ENCODE data around the gene UBD. TPM values are rescaled to one million over a fixed set of nuclear protein-coding genes. Genes with fewer than 3 reads are reported as not detected.

Gene UBD
- total RNA-seq, 1 donor from 2014 or later: not detected

DNA sequence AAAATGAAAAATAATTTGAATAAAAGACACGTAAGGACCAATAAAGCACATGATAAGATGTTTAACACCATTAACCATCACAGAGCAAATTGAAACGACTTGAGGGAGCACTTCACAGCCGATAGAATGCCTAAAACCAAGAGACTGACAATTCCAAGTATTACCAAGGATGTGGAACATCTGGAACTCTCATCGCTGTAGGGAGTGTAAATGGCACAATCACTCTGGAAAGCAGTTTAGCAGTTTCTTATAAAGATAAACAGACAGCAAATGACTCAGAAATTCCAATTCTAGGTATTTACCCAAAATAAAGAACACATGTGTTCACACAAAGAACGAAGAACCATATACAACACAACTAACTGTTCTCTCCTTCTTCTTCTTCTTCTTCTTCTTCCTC is 8.5 kb upstream of the UBD start:
- Mint-ChIP-seq H3K36me3 (ENCODE audit: low read depth) (no peaks in the 10 kb centered on the region), H3K27me3 (ENCODE audit: low read depth) (peaks cover 29% of the 10 kb centered on the region), H3K27ac (ENCODE audit: unreplicated experiment) (no peak overlapping the region), H3K9me3 (no peaks in the 10 kb centered on the region), H3K4me3 (no peak overlapping the region), H3K4me1 (no peaks in the 10 kb centered on the region)
- TF ChIP-seq, protein P1, sequence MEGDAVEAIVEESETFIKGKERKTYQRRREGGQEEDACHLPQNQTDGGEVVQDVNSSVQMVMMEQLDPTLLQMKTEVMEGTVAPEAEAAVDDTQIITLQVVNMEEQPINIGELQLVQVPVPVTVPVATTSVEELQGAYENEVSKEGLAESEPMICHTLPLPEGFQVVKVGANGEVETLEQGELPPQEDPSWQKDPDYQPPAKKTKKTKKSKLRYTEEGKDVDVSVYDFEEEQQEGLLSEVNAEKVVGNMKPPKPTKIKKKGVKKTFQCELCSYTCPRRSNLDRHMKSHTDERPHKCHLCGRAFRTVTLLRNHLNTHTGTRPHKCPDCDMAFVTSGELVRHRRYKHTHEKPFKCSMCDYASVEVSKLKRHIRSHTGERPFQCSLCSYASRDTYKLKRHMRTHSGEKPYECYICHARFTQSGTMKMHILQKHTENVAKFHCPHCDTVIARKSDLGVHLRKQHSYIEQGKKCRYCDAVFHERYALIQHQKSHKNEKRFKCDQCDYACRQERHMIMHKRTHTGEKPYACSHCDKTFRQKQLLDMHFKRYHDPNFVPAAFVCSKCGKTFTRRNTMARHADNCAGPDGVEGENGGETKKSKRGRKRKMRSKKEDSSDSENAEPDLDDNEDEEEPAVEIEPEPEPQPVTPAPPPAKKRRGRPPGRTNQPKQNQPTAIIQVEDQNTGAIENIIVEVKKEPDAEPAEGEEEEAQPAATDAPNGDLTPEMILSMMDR (conservative IDR thresholded peaks at IDR 0.05): no peak
- no peak for DNase-seq (ENCODE audit: low read depth, low spot score)

DNA sequence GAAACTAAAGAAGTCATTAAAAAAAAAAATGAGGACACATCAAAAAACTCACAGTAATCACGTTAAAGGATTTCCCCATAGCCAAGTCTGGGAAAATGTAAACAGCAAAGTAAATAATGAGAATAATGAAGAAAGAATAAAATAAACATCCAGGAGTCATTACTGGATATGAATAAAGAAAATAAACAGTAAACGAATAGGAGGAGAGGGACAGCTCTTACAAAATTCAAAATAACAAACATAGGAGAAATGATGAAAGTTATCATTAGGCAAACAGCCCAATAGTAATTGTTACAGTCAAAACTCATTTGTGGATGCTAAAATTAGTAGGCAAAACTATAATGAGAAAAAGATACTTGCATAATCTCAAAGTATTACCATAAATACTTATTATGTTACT is 8.0 kb upstream of the UBD start:
- H3K27me3 Mint-ChIP-seq (ENCODE audit: low read depth): peaks cover 34% of the 10 kb centered on the region
- no peak for DNase-seq (ENCODE audit: low read depth, low spot score)
- no peaks in the 10 kb centered on the region for H3K9me3 Mint-ChIP-seq
- no peak overlapping the region for H3K4me3 Mint-ChIP-seq
- TF ChIP-seq, protein P1 (conservative IDR thresholded peaks at IDR 0.05): no peak
- H3K36me3 Mint-ChIP-seq (ENCODE audit: low read depth): no peaks in the 10 kb centered on the region
- no peaks in the 10 kb centered on the region for H3K4me1 Mint-ChIP-seq
- H3K27ac Mint-ChIP-seq (ENCODE audit: unreplicated experiment): no peak overlapping the region

DNA sequence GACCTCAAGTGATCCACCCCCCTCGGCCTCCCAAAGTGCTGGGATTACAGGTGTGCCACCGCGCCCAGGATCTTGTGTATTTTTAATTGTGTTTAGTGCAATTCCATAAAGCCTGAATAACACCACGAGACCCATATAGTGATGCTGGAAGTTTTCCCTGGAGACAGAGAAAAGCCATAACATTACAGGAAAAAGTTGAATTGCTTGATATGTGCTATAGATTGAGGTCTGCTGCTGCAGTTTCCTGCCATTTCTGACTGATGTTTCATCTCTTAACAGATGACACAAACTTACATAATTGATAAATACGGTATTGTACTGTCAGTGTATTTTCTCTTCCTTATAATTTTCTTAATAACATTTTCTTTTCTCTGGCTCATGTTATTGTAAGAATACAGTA is 7.3 kb upstream of the UBD start:
- no peak overlapping the region for H3K4me3 Mint-ChIP-seq
- TF ChIP-seq, protein P1 (conservative IDR thresholded peaks at IDR 0.05): no peak
- no peaks in the 10 kb centered on the region for H3K4me1 Mint-ChIP-seq
- H3K27me3 Mint-ChIP-seq (ENCODE audit: low read depth): peaks cover 31% of the 10 kb centered on the region
- no peaks in the 10 kb centered on the region for H3K9me3 Mint-ChIP-seq
- no peak for DNase-seq (ENCODE audit: low read depth, low spot score)
- no peak overlapping the region for H3K27ac Mint-ChIP-seq (ENCODE audit: unreplicated experiment)
- H3K36me3 Mint-ChIP-seq (ENCODE audit: low read depth): no peaks in the 10 kb centered on the region

DNA sequence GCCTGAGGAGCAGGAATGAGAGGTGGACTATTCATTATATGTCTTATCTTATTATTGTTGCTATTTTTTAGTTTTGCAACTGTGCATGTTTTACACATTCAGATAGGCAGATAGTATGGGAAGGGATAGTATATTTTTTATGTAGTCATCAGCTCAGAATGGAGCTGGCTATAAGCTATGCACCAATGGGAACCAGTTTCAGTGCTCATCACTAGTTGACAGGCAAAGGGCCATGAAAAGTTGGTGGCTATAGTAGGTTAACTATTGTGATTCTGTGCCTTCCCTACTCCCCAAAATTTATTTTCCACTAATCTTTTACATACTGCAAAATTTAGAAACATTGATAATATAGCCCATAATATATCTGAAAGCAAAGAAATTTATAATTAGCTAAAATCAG is 5.3 kb upstream of the UBD start:
- H3K9me3 Mint-ChIP-seq: no peaks in the 10 kb centered on the region

DNA sequence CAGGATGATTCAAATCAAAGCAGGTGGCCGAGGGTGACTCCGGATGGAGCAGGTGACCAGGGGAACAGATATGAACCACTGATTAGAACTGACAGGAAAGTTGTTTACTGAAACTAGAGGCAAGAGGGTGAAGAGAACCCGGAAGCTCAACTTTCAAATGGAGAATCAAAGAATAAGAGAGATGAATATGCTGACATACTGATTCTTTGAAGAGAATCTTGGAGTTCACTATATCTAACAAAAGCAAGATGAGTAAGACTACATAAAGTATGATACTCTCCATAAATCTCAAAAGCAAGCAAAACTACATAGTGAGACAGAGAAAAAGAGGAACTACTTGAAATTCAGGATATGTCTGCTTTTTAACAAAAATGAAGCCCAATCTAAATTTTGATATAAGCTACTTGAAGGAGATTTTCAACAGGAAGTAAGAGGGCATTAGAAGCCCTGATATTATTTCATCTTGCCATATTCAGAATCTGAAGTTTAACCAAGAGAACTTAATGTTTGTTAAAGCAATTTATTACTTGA is 4.0 kb upstream of the UBD start:
- TF ChIP-seq, protein P1 (conservative IDR thresholded peaks at IDR 0.05): no peak
- Mint-ChIP-seq H3K4me3 (no peak overlapping the region), H3K9me3 (no peaks in the 10 kb centered on the region), H3K4me1 (no peaks in the 10 kb centered on the region), H3K36me3 (ENCODE audit: low read depth) (no peaks in the 10 kb centered on the region), H3K27me3 (ENCODE audit: low read depth) (peaks cover 36% of the 10 kb centered on the region), H3K27ac (ENCODE audit: unreplicated experiment) (no peak overlapping the region)
- DNase-seq (ENCODE audit: low read depth, low spot score): no peak

More for the DNA sequence above, 5.3 kb upstream of the UBD start:
- DNase-seq (ENCODE audit: low read depth, low spot score): no peak
- Mint-ChIP-seq H3K4me1 (no peaks in the 10 kb centered on the region), H3K27ac (ENCODE audit: unreplicated experiment) (no peak overlapping the region), H3K4me3 (no peak overlapping the region), H3K36me3 (ENCODE audit: low read depth) (no peaks in the 10 kb centered on the region), H3K27me3 (ENCODE audit: low read depth) (peaks cover 30% of the 10 kb centered on the region)
- TF ChIP-seq, protein P1 (conservative IDR thresholded peaks at IDR 0.05): no peak

Measured in neural crest cell (in vitro differentiated cells).